HK-2 (cell line): ENCODE measurements around the gene GMPR2.
A peak's percentile ranks its signal among the peaks of the same experiment; 100 is the strongest.

Source experiments
- DNase-seq: peaks from one replicate; pipeline ENCODE4 v3.0.0-alpha.2; 2018; ENCODE audit not compliant: unreplicated experiment

GMPR2 gene

DNA sequence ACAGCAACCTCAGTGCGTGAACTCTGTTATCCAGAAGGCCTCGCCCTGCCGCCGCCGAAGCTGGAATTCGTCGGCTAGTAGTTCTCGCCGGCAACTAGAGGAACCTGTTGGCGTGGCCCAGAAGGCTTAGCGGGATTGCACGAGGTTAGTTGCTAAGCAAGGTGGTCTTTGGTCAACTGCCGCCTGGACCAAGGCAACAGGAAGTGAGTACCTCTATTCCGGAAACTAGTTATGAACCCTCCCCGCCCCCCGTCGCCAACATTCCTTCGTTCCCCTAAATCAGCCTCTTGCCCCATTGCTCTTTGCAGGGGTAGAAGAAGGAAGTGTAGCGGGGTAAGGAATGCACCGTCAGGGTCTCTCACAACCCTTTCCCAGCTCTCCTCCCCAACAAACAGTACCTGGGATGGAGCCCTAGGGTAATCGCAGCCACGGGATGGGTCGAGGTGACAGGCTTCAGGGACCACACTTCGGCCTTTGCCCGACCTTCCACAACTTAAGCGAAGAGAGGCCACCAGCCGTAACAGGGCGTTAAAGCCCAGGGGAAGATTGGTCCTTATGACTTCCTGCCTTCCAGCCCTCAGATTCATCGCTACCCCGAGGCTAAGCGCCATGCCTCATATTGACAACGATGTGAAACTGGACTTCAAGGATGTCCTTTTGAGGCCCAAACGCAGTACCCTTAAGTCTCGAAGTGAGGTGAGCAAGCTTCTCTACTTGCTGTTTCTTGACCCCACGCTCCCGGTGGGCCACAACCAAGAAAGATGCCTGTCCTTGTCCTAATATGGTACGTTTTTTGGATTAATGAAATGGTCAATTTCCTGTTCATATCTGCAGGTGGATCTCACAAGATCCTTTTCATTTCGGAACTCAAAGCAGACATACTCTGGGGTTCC, at the start of gene GMPR2:
Gene GMPR2, plus strand, starts transcription at position 285 of the 893 bp plus-strand sequence. Its CDS starts 325 bp downstream, at position 610.
- no peak for DNase-seq

GRCh38 chr14:24183014-24183481, 49.7 kb upstream of the GMPR2 start:
- DNase-seq = no peak

- DNase-seq = no peak
These were observed 48.4 kb upstream of the GMPR2 start for GRCh38 chr14:24184104-24184970.

DNA sequence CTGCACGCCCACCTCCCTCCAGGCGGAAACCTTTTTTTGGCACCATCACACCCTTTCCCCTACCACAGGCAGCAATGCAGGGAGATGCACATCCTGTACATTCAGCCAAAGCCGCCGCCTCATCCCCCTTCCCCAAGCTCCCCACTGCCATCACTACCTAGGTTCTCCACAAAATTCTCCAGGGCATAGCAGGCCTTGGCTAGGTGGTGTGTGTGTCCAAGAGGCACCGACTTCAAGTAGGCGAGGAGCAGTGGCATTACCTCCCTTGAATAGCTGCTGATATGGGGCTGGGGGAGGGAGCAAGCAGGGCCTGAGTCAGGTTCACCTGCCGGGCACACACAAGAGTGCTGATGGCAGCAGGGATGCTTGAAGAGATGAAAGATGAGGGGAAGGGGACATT, 47.7 kb upstream of the GMPR2 start:
- DNase-seq = no peak

DNA sequence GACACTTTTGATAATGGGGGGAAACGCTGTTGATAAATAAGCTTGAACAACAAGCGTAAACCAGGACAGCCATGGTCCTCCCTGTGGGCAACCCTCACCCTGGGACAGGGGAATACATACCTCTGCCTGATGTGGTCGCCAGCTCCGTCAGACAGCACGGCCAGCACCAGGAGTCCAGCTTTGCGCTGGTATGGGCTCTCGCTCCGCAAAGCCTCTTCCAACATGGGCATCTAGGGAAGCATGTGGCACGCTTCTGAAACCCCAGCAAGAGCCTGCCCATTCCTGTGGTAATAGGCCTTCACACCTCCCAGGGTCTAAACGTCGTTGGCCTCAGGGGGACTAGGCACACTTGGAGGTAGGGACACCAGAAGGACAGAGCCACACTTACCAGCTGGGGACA, 47.0 kb upstream of the GMPR2 start:
- DNase-seq = no peak

DNA sequence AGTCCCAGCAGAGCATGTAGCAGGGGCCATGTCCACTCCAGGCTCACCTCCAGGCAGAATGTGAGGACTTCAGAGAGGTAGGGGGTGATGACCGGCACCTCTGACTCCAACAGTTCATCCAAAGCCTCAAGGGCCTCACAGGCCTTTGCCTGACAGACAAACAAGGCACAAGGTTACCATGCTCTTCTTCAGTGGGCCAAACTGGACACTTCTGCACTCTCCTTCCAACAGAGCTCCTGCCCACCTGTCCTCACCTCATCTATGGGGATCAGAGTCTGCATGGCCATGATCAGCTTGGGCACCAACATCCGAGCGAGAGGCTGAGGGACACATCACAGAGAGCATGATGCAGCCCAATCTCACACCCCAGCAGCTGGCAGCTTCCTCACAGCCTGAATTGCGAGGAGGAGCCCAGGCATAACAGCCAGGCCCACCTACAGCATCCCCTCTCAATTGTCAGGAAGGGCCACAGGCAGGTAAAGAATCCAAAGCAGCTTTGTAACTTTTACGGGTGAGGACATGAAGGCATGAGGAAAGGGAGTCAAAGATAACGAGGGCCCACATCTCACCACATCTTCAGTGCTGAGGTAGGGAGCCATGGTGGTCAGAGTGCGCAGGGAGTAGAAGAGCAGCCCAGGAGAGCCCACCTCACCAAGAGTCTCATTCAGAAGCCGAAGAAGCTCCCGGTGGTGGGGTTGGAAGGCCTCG, 45.7 kb upstream of the GMPR2 start:
- DNase-seq = no peak

DNA sequence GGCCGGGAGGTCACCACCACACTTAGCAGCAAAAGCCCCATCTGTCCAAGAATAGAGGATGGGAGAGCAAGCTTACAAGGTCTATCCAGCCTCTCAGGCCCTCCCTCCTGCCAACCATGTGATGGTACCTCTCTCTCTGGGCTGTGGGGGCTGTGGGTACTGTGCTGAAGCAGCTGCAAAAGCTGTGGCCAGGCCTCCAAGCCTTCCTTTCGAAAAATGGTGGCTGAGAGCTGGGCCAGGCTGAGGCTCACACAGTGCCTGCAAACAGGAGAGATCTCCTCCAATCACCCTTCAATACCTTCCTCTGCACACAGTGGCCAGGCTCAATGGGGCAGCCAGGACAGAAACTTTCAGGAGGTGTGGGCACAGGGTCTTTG, 45.2 kb upstream of the GMPR2 start:
- no peak for DNase-seq

- peak; percentile 96 for DNase-seq
These were observed 44.3 kb upstream of the GMPR2 start, which contains the start of gene IPO4 for GRCh38 chr14:24188251-24189058. TSS of gene IPO4 (minus strand) at chr14:24188816. CDS start at chr14:24188787, 29 bp downstream.

DNA sequence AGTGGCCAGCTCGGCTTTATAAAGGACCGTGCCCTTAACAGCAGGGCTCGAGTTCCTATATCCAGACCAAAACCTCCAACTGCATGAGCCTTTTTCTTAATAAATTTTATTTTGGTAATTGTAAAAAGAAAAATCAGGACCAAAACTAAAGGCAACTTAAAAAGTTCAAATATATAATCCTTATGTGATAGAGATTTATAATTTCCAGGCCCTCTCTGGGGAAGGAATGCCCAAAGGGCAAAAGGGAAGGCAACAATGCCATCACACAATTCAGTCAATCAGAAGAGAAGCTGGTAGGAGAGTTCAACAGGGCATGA, 43.7 kb upstream of the GMPR2 start:
- no peak for DNase-seq

DNA sequence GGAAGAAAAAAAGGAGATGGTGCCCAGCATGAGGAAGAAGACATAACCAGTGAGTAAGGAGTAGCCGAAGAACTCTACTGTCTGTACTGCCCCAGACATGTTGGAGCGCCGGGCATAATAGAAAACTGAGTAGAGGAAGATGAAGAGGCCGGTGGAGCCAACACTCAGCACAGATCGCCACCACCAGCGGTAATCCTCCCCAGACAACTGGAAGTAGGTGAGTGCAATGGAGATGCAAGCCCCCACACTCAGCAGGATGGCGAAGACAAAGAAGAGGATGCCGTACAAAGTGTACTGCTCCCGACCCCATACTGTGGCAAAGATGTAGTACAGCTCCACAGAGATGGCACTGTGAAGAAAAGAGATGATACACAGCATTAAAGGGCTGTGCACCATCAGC, 43.3 kb upstream of the GMPR2 start:
- DNase-seq = no peak

- no peak for DNase-seq
These were observed 42.3 kb upstream of the GMPR2 start for GRCh38 chr14:24190416-24190815.

GRCh38 chr14:24192933-24193332, 39.8 kb upstream of the GMPR2 start:
- no peak for DNase-seq

DNA sequence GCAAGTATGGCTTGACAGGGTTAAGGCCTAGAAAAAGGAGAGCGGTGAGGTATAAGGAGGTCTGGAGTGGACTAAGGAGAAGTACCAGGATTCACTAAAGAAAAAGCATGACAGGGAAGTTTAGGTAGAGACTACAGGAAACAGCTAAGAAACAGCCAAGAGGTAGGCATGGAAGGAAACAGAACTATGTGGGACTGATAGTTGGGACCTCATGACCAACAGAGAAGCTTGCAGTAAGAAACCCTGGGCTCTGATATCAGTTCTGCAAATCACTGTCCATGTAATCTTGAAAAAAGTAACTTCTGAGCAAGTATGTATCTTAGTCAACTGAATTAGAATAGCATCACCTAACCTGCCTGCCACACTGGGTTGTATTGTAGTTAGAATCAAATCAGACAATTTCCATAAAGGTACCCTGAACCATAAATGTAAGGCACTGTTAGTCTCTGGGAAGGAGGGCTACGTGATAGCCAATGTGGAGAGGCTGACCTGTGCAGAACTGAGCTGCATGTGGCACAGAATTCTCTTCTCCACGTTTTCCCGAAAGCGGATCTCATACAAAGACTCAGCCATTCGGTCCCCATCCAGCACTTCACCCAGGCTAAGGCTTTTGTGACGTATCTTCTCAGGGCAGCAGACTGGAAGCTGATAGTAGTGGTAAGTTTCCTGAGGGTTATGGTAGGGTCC, 38.4 kb upstream of the GMPR2 start:
- DNase-seq = no peak

GRCh38 chr14:24194873-24195185, 37.9 kb upstream of the GMPR2 start:
- no peak for DNase-seq

GRCh38 chr14:24195186-24196070, 37.3 kb upstream of the GMPR2 start, which contains the start of gene TM9SF1:
TSS of gene TM9SF1 (minus strand) at chr14:24195441. CDS start at chr14:24195019, 422 bp downstream.
- peak; percentile 85 for DNase-seq

- DNase-seq = no peak
These were observed 36.4 kb upstream of the GMPR2 start for GRCh38 chr14:24196071-24197055.

GRCh38 chr14:24197056-24197450, 35.7 kb upstream of the GMPR2 start:
- DNase-seq = no peak

- DNase-seq = no peak
These were observed 33.8 kb upstream of the GMPR2 start for GRCh38 chr14:24198814-24199524.
